GM21526 (cell line): ENCODE measurements around the gene SULF2.
"Not testable (repeated sequence)": the region's sequence is repeated elsewhere in the genome, so short reads cannot be mapped to it uniquely, and the experiment has no call there.

Experiments
- ATAC-seq: cut with Tn5 transposase; IDR thresholded peaks from one replicate; pipeline ENCODE4 v1.9.1; 2021; ENCODE audit warnings: moderate library complexity; ENCODE audit not compliant: unreplicated experiment, low FRiP score

Gene SULF2

GRCh38 chr20:47805951-47806350 is 20.7 kb upstream of the SULF2 start:
- no peak for ATAC-seq

GRCh38 chr20:47804972-47805371 is 19.7 kb upstream of the SULF2 start:
- not testable (repeated sequence) for ATAC-seq

GRCh38 chr20:47804224-47804825 is 19.0 kb upstream of the SULF2 start:
- ATAC-seq = not testable (repeated sequence)

GRCh38 chr20:47802975-47803374 is 17.7 kb upstream of the SULF2 start:
- ATAC-seq = no peak

- ATAC-seq = no peak
Observed at GRCh38 chr20:47802226-47802920, 17.1 kb upstream of the SULF2 start.

GRCh38 chr20:47801759-47802158 is 16.5 kb upstream of the SULF2 start:
- no peak for ATAC-seq

GRCh38 chr20:47801079-47801478 is 15.8 kb upstream of the SULF2 start:
- ATAC-seq = no peak

GRCh38 chr20:47800623-47801022 is 15.3 kb upstream of the SULF2 start:
- ATAC-seq = no peak

- ATAC-seq = no peak
Observed at GRCh38 chr20:47799116-47799715, 13.9 kb upstream of the SULF2 start.

- ATAC-seq = no peak
Observed at GRCh38 chr20:47796971-47797370, 11.7 kb upstream of the SULF2 start.

- no peak for ATAC-seq
Observed at GRCh38 chr20:47795214-47795907, 10.1 kb upstream of the SULF2 start.

GRCh38 chr20:47794264-47794663 is 9.0 kb upstream of the SULF2 start:
- ATAC-seq = not testable (repeated sequence)

- ATAC-seq = no peak
Observed at GRCh38 chr20:47792021-47792618, 6.8 kb upstream of the SULF2 start.

- ATAC-seq = no peak
Observed at GRCh38 chr20:47791084-47791599, 5.9 kb upstream of the SULF2 start.

- ATAC-seq = no peak
Observed at GRCh38 chr20:47790580-47790965, 5.3 kb upstream of the SULF2 start.

- no peak for ATAC-seq
Observed at GRCh38 chr20:47789764-47790579, 4.7 kb upstream of the SULF2 start.

- ATAC-seq = no peak
Observed at GRCh38 chr20:47789081-47789763, 3.9 kb upstream of the SULF2 start.

GRCh38 chr20:47788741-47789080 is 3.4 kb upstream of the SULF2 start:
- no peak for ATAC-seq

- ATAC-seq = no peak
Observed at GRCh38 chr20:47786765-47787107, 1.5 kb upstream of the SULF2 start.
